Small intestine (tissue), 7 donors: ENCODE measurements around the gene RGS17. TPM values are rescaled to one million over a fixed set of nuclear protein-coding genes. Genes with fewer than 3 reads are reported as not detected.

Experiments used
- DNase-seq, 2 donors: peaks; one replicate each; pipeline versions ENCODE4 v3.0.0 to v3.0.0-alpha.2; 2013
- FAIRE-seq: peaks from 2 replicates; lab custom pipeline; 2012; peaks lifted over from hg19 to GRCh38; lab: Jason Lieb, UNC
- H3K27ac ChIP-seq, 3 donors: one replicate each; pipeline ENCODE4 v1.5.1; 2013; ENCODE audit warnings: low read length in 2 of 3, mild to moderate bottlenecking in 2 of 3, control low read depth in 1 of 3, inconsistent platforms in 1 of 3, low read depth in 1 of 3, moderate library complexity in 1 of 3
- H3K27me3 ChIP-seq, 3 donors: one replicate each; pipeline ENCODE4 v1.6.1; 2013; ENCODE audit warnings: low read length in 3 of 3, inconsistent platforms in 1 of 3; ENCODE audit not compliant: control insufficient read depth in 3 of 3, insufficient read depth in 3 of 3
- H3K36me3 ChIP-seq, 3 donors: one replicate each; pipeline ENCODE4 v1.6.1; 2013; ENCODE audit warnings: low read length in 3 of 3, inconsistent platforms in 1 of 3, low read depth in 1 of 3, mild to moderate bottlenecking in 1 of 3, moderate library complexity in 1 of 3; ENCODE audit not compliant: control insufficient read depth in 3 of 3, insufficient read depth in 2 of 3
- H3K4me1 ChIP-seq, 3 donors: one replicate each; pipeline ENCODE4 v1.6.1; 2013; ENCODE audit warnings: low read length in 2 of 3, inconsistent platforms in 1 of 3, low read depth in 1 of 3, mild to moderate bottlenecking in 1 of 3, moderate library complexity in 1 of 3; ENCODE audit not compliant: control insufficient read depth in 3 of 3, insufficient read depth in 2 of 3
- H3K4me3 ChIP-seq, 3 donors: one replicate each; pipeline ENCODE4 v1.5.1; 2013; ENCODE audit warnings: low read length in 3 of 3, control low read depth in 1 of 3, inconsistent platforms in 1 of 3, low read depth in 1 of 3, mild to moderate bottlenecking in 1 of 3, moderate library complexity in 1 of 3
- H3K9me3 ChIP-seq, 2 donors: one replicate each; pipeline ENCODE4 v1.6.1; 2013; ENCODE audit warnings: low read depth in 1 of 2, low read length in 1 of 2; ENCODE audit not compliant: control insufficient read depth in 2 of 2, insufficient read depth in 1 of 2
- WGBS, 3 donors: extraction: QIAGEN DNeasy Blood & Tissue Kit; methylation state at CpG; one replicate each; pipeline ENCODE4 v1.1.7; 2013; 5-methylcytosine and 5-hydroxymethylcytosine counted together
- polyA plus RNA-seq, 4 donors: library from polyadenylated mRNA; stranded (reverse) in 3 of 4; unstranded in 1 of 4; fragments of 200-250 nt in 3 of 4; fragments of 120-200 nt in 1 of 4; gene quantifications; one replicate each; pipeline versions ENCODE4 v1.2.1 to v1.2.3, GENCODE V29; 2013
- donor health status: healthy with polysubstance abuse.
- donor health status: control.
- donor health status: control.
- donor health status: Bipolar disorder and iron deficiency.
- donor health status: healthy.

Gene RGS17
- polyA plus RNA-seq, 4 donors = under 0.01 to 1.4 (median 0.15) TPM; not detected in 1

DNA sequence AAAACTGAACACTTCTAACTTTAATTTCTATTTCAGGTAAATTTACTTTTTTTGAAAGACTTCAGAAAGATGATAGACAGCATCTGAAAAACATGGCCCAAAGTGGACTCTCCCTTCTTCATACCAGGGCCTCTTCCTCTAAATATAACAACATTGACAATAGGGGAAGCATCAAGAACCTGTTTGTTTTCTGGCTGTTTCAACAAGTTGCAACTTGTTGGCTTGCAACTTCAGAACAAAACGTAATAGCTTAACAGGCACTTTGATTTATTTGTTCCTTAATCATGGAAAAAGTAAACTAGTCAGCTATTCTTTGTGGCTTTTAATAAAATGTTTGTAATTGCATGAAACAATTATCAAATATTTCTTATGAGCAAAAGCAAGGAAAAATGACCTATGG is 34.3 kb downstream of the RGS17 start:
- no peaks in the 10 kb centered on the region for H3K4me1 ChIP-seq
- WGBS, 3 donors = 48 to 71% (median 58%) methylated on average over 1 of the region's 1 CpG
- no peak overlapping the region for H3K4me3 ChIP-seq
- H3K27ac ChIP-seq = no peak overlapping the region
- DNase-seq (no peak), FAIRE-seq (no peak)
- no peaks in the 10 kb centered on the region for H3K27me3 ChIP-seq
- H3K9me3 ChIP-seq = no peaks in the 10 kb centered on the region
- no peaks in the 10 kb centered on the region for H3K36me3 ChIP-seq

DNA sequence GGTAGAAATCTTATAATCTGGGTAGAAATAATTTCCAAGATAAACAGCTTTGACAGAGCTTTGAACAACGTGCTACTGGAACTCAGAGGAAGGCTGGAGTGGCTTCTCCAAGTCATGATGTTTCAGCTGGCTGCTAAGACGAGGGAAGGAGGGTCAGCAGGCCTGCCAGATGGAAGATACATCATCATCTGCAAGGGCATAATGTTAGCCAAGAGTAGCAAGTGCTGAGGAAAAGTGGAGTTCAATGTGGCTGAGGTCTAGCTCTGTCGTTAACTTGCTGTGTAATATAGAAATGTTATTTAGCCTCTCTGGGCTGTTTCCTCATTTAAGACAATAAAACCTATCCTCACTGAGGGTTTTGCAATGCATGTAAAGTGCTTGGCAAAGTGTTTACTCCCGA is 35.1 kb downstream of the RGS17 start:
- Histone ChIP-seq H3K4me1 (no peaks in the 10 kb centered on the region), H3K27ac (no peak overlapping the region), H3K27me3 (no peaks in the 10 kb centered on the region), H3K9me3 (no peaks in the 10 kb centered on the region), H3K4me3 (no peak overlapping the region), H3K36me3 (no peaks in the 10 kb centered on the region)
- FAIRE-seq = no peak
- 42 to 47% (median 43%) methylated on average over 4 of the region's 4 CpGs for WGBS, 3 donors
- no peak for DNase-seq

DNA sequence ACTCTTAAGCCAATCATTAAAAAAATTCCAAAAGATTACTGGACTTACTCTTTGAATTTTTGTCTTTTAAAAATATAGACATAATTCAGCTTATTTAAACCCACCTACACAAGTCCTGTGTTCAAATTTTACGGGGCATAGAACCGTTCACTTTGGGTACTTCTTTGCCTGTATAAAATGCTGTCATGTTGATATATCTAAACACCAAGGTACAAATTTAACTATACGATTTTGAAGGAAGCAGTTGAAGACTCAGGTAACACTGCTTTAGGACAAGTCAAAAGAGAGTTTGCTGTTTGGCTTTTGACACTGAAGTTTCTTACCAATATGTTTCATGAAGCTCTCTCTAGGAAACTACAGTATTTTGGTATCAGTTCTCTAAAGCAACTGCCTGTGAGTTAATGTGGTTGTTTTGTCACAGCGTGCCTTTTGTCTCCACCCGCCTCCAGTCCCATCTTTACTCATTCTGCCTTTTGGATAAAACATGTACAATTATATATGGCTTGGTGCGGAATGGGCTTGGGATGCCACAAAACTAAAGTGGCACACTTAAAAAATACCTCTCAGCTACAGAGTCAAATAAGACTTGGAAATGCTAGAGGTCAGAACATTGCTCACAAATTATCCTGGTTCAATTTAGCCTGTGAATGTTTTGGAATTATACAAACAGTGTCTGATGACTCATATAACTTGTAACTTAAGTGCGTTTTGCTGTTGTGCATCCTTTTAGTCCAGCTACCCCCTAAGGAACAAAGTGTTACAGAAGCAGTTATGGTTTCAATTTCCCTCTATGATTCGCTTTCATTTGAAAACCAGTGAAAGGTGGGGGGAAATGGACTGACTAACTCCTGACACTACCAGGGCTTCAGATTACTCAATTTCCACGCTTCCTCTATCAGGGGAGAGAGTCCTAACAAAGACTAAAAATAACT is 38.7 kb downstream of the RGS17 start:
- no peak overlapping the region for H3K4me3 ChIP-seq
- WGBS, 3 donors = 62 to 73% (median 69%) methylated on average over 9 of the region's 9 CpGs
- no peaks in the 10 kb centered on the region for H3K9me3 ChIP-seq
- FAIRE-seq (no peak), DNase-seq (peak in 1 of 2 donors; percentile 7)
- no peaks in the 10 kb centered on the region for H3K36me3 ChIP-seq
- no peaks in the 10 kb centered on the region for H3K4me1 ChIP-seq
- H3K27ac ChIP-seq = peak overlapping the region in 1 of 3 donors; percentile 22
- H3K27me3 ChIP-seq = no peaks in the 10 kb centered on the region

DNA sequence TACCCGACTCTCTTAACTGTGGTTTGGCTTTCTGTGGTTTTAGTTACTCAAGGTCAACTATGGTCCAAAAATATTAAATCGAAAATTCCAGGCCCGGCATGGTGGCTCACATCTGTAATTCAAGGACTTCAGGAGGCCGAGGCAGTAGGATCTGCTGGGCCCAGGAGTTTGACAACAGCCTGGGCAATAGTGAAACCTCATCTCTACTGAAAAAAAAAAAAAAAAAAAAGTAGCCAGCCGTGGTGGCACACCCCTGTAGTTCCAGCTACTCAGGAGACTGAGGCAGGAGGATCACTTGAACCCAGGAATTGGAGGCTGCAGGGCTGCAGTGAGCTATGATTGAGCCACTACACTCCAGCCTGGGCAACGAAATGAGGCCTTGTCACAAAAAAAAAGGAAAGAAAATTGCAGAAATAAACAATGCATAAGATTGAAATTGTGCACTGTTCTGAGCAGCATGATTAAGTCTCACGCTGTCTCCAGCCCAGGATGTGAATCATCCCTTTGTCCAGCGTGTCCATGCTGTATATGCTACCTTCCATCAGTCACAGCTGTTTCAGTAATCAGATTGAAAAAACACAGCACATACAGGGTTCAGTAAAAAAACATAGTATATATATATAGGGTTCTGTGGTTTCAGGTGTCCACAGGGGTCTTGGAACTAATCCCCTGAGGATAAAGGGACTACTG is 40.7 kb downstream of the RGS17 start:
- H3K27ac ChIP-seq = no peak overlapping the region
- H3K36me3 ChIP-seq = no peaks in the 10 kb centered on the region
- FAIRE-seq (no peak), DNase-seq (no peak)
- 59 to 64% (median 62%) methylated on average over 8 of the region's 8 CpGs for WGBS, 3 donors
- no peaks in the 10 kb centered on the region for H3K27me3 ChIP-seq
- H3K4me1 ChIP-seq = peaks cover 0 to 3% (median 0%) of the 10 kb centered on the region in 3 donors
- no peak overlapping the region for H3K4me3 ChIP-seq
- H3K9me3 ChIP-seq = no peaks in the 10 kb centered on the region

DNA sequence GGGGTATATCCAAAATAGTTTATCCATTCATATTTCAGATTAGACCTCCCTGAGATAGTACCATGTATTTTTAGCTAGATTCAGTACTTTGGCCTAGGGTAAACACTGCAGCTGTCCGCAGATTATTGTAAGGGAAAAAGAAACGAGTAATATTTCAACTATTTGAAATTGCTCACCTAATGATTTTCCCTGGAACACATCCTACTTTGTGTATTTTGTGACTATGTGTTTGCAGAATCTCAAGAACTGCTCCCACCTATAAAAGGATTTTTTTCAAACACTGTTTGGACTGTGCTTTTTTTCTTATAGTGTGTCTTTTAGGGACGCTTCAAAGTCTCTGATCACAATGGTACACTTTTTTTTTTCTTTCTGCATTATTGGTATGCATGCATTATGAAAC is 42.3 kb downstream of the RGS17 start:
- WGBS, 3 donors = 71 to 75% (median 73%) methylated on average over 3 of the region's 3 CpGs
- Histone ChIP-seq H3K27ac (no peak overlapping the region), H3K36me3 (no peaks in the 10 kb centered on the region), H3K4me1 (peaks cover 0 to 3% (median 0%) of the 10 kb centered on the region in 3 donors), H3K9me3 (no peaks in the 10 kb centered on the region), H3K27me3 (no peaks in the 10 kb centered on the region), H3K4me3 (no peak overlapping the region)
- no peak for DNase-seq
- FAIRE-seq = no peak

DNA sequence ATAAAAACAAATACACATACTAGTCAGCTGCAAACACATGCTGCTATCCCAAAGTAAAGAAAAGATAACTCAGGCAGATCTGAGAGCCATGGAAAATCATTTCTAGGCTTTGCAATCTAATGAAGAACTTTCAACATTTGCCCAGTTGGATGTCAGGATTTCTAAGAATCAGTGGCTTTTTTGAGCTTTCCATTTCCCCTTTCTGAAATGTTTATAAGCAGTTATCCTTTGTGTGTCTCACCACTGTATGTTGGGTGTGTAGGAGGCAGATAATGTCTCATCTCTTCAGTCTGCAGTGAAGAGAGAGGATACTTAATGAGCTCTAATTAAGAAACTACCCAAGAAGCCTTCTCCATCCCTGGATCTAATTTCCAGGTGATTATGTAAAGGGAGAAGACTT is 43.6 kb downstream of the RGS17 start:
- no peaks in the 10 kb centered on the region for H3K9me3 ChIP-seq
- H3K4me3 ChIP-seq = no peak overlapping the region
- peaks cover 0 to 3% (median 0%) of the 10 kb centered on the region in 3 donors for H3K4me1 ChIP-seq
- H3K27me3 ChIP-seq = no peaks in the 10 kb centered on the region
- H3K27ac ChIP-seq = no peak overlapping the region
- DNase-seq = no peak
- no peak for FAIRE-seq
- no peaks in the 10 kb centered on the region for H3K36me3 ChIP-seq

DNA sequence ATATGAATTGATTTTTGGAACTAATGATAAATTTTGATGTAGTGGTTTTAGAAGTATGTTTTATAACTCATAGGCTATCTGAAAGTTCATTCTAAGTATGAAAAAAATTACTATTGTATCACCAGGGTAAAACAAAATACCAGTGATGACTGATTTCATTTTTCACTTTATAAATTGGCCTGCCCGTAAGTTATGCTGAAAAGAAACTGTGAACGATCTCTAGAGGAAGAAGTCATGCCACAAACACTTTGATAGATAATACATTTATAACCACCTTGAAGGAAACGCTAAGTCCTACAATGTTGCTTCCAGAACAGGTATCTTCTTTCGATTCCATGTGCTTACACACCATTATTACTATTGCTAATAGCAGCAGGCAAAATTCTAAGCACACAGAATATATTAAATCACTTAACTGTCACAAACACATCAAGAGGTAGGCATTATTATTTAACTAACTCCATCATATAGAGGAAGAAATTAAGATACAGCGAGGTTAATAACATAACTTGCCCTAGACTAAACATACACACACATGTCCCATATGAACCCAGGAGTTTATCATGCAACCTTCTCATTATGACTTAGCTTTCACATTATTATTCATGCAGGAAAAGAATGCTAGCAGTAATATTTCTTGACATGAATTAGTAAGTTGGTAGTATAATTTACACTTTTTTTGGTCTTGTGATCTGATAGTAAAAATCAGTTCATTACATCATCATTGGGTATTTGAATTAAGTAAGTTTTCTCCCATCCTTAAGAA is 44.7 kb downstream of the RGS17 start:
- no peak for DNase-seq
- H3K4me3 ChIP-seq = no peak overlapping the region
- H3K27ac ChIP-seq = no peak overlapping the region
- H3K36me3 ChIP-seq = no peaks in the 10 kb centered on the region
- 73 to 80% (median 76%) methylated on average over 5 of the region's 5 CpGs for WGBS, 3 donors
- H3K4me1 ChIP-seq = peaks cover 0 to 3% (median 0%) of the 10 kb centered on the region in 3 donors
- FAIRE-seq = no peak
- no peaks in the 10 kb centered on the region for H3K9me3 ChIP-seq
- no peaks in the 10 kb centered on the region for H3K27me3 ChIP-seq

DNA sequence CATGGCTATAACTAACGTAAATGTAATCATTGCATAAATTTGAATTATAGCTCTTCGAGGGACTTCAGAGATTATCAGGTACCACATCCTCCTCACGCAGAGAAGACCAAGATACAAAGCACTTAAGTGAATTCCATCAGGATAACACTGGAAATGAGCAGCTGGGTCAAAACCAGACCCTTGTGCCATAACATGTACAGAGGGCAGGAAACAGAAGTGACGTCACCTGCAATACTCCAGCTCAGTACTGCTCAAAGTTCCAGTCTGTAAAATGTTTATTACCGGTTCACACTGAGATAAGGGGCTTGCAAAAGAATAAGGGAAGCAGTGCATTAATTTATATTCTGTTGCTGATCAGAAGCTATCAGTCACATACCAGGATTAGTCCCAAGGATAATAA is 45.8 kb downstream of the RGS17 start:
- H3K27me3 ChIP-seq = no peaks in the 10 kb centered on the region
- no peaks in the 10 kb centered on the region for H3K9me3 ChIP-seq
- FAIRE-seq (no peak), DNase-seq (peak; percentile 57 to 82)
- 15 to 53% (median 38%) methylated on average over 5 of the region's 5 CpGs for WGBS, 3 donors
- H3K4me3 ChIP-seq = no peak overlapping the region
- H3K36me3 ChIP-seq = no peaks in the 10 kb centered on the region
- H3K4me1 ChIP-seq = peaks cover 0 to 3% (median 0%) of the 10 kb centered on the region in 3 donors
- no peak overlapping the region for H3K27ac ChIP-seq
